IMR-90 (cell line): ENCODE data around the gene SERF2.
"Not testable (repeated sequence)": the region's sequence is repeated elsewhere in the genome, so short reads cannot be mapped to it uniquely, and the experiment has no call there.

Experiments used
- CTCF ChIP-seq: conservative IDR thresholded peaks from 2 replicates; pipeline ENCODE4 v1.5.1; 2012; ENCODE audit warnings: mild to moderate bottlenecking, low read depth, low read length, improper control_type of control experiment
- MAFK ChIP-seq: IDR thresholded peaks from 2 replicates; pipeline ENCODE4 v1.6.1; 2012; ENCODE audit warnings: low read depth, low read length, improper control_type of control experiment
- SMC3 ChIP-seq: fragments of 150-350 bp; IDR thresholded peaks from 2 replicates; pipeline ENCODE4 v1.6.1; 2016; ENCODE audit warnings: low read depth, mild to moderate bottlenecking, antibody characterized with exemption, low read length, moderate library complexity

DNA sequence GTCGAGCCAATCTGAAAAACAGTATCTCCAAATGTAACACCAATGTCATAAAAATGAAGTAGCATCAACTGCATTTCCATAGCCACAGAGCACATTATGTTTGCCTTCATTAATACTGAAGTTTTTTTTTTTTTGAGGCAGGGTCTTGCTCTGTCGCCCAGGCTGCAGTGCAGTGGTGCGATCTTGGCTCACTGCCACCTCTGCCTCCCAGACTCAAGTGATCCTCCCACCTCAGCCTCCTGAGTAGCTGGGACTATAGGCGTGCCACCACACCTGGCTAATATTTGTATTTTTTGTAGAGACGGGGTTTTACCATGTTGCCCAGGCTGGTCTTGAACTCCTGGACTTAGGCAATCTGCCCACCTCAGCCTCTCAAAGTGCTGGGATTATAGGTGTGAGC lies 22.9 kb downstream of the SERF2 start:
- not testable (repeated sequence) for TF ChIP-seq CTCF, MAFK, SMC3
